Transverse colon (tissue), 3 donors: ENCODE results near the gene PRSS36.

Experiments used
- EP300 ChIP-seq: sonication (generic); formaldehyde crosslinking; IDR thresholded peaks from one replicate; pipeline ENCODE4 v1.6.1; 2017; ENCODE audit warnings: antibody characterized with exemption, low read depth
- POLR2A ChIP-seq: fragments of 450-650 bp; IDR thresholded peaks from one replicate; pipeline ENCODE4 v1.6.1; 2016; ENCODE audit warnings: antibody characterized with exemption, mild to moderate bottlenecking, moderate library complexity
- TF ChIP-seq, protein P1 (sequence below), 5 experiments: fragments of 200-600 bp in 3 of 5; fragments of 450-650 bp in 2 of 5; sonication (generic) in 3 of 5; IDR thresholded peaks; 1 replicate in 2 of 5; 2 replicates in 3 of 5; pipeline ENCODE4 v1.5.1; 2016 to 2017; ENCODE audit warnings: antibody characterized with exemption in 5 of 5, inconsistent platforms in 3 of 5, mild to moderate bottlenecking in 2 of 5, moderate library complexity in 1 of 5

- TF ChIP-seq POLR2A (no peak), EP300 (no peak)
- TF ChIP-seq, protein P1, sequence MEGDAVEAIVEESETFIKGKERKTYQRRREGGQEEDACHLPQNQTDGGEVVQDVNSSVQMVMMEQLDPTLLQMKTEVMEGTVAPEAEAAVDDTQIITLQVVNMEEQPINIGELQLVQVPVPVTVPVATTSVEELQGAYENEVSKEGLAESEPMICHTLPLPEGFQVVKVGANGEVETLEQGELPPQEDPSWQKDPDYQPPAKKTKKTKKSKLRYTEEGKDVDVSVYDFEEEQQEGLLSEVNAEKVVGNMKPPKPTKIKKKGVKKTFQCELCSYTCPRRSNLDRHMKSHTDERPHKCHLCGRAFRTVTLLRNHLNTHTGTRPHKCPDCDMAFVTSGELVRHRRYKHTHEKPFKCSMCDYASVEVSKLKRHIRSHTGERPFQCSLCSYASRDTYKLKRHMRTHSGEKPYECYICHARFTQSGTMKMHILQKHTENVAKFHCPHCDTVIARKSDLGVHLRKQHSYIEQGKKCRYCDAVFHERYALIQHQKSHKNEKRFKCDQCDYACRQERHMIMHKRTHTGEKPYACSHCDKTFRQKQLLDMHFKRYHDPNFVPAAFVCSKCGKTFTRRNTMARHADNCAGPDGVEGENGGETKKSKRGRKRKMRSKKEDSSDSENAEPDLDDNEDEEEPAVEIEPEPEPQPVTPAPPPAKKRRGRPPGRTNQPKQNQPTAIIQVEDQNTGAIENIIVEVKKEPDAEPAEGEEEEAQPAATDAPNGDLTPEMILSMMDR (IDR thresholded peaks at IDR 0.05): no peak
Observed at GRCh38 chr16:31179219-31179746, 29.4 kb upstream of the PRSS36 start.
